Measurements from ENCODE around the gene CYBRD1.

CYBRD1 gene

DNA sequence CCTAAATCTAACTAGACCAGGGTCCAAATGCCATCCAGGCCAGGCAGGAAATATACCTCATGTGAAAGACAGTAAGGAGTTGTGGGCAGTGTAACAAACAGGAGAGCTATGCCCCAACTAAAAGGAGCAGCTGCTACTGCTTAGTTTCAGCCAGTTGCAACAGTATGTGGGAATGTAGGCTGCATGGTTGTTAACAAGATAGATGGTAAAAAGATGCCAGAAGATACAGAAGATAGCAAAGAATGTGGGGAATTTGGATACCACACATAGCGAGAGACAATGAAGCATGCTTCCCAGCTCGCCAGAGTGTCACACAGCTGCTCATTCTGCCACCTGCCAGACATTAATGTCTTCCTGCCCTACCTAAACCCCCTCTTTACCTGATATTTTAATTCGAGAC, 39.4 kb upstream of the CYBRD1 start:
- no peak for DNase-seq (ENCODE audit: low read depth)
- no peak overlapping the region for H3K4me3 ChIP-seq (ENCODE audit: low read depth, low read length)
- no peak for TF ChIP-seq CTCF (IDR thresholded peaks at IDR 0.05; ENCODE audit: control insufficient read depth, extremely low read depth, insufficient read depth)

- no peak overlapping the region for H3K4me3 ChIP-seq (ENCODE audit: low read depth, low read length)
- no peak for DNase-seq (ENCODE audit: low read depth)
These were observed 38.5 kb upstream of the CYBRD1 start for GRCh38 chr2:171483793-171484192.

GRCh38 chr2:171485116-171485515, 37.2 kb upstream of the CYBRD1 start:
- H3K4me3 ChIP-seq (ENCODE audit: low read depth, low read length) = no peak overlapping the region
- TF ChIP-seq CTCF (IDR thresholded peaks at IDR 0.05; ENCODE audit: control insufficient read depth, extremely low read depth, insufficient read depth) = no peak
- DNase-seq (ENCODE audit: low read depth) = no peak

More at GRCh38 chr2:171483793-171484192, 38.5 kb upstream of the CYBRD1 start:
- no peak for TF ChIP-seq CTCF (IDR thresholded peaks at IDR 0.05; ENCODE audit: control insufficient read depth, extremely low read depth, insufficient read depth)

GRCh38 chr2:171487201-171487600, 35.1 kb upstream of the CYBRD1 start:
- no peak overlapping the region for H3K4me3 ChIP-seq (ENCODE audit: low read depth, low read length)
- no peak for TF ChIP-seq CTCF (IDR thresholded peaks at IDR 0.05; ENCODE audit: control insufficient read depth, extremely low read depth, insufficient read depth)
- no peak for DNase-seq (ENCODE audit: low read depth)

DNA sequence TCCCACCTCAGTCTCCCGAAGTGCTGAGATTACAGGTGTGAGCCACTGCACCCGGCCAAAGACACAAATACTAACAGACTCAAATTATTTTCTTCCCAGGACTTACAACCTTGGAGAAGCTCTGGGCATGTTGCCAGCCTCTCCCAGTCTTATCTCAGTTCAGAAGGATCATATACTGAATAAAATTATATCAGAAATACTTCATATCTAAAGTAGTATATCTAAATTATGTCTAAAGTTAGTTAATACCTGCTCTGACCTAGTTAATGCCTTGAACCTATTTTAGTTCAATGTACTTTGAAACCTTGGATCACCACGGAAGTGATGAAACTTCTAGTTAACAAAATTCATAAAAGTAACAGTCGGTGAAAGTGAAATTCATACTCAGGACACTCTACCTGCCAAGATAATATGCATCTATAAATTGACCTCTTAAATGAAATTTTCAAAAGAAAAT, 34.4 kb upstream of the CYBRD1 start:
- no peak overlapping the region for H3K4me3 ChIP-seq (ENCODE audit: low read depth, low read length)
- no peak for TF ChIP-seq CTCF (IDR thresholded peaks at IDR 0.05; ENCODE audit: control insufficient read depth, extremely low read depth, insufficient read depth)
- DNase-seq (ENCODE audit: low read depth) = no peak

GRCh38 chr2:171490577-171490976, 31.7 kb upstream of the CYBRD1 start:
- no peak overlapping the region for H3K4me3 ChIP-seq (ENCODE audit: low read depth, low read length)
- TF ChIP-seq CTCF (IDR thresholded peaks at IDR 0.05; ENCODE audit: control insufficient read depth, extremely low read depth, insufficient read depth) = no peak
- DNase-seq (ENCODE audit: low read depth) = no peak

DNA sequence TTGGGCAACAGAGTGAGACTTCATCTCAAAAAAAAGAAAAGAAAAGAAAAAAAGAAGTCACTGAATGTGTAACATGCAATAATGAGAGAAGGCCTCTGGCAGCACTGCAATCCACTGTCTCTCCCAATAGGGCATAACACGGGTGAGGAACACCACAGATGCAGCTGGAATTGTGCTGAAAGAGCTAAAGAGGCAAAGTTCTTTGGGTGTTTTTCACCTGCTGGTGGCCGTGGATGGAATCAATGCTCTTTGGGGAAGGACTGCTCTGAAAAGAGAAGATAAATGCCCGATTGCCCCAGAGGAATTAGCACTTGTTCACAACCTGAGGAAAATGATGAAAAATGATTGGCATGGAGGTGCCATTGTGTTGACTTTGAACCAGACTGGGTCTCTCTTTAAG, 31.0 kb upstream of the CYBRD1 start:
- no peak for DNase-seq (ENCODE audit: low read depth)
- TF ChIP-seq CTCF (IDR thresholded peaks at IDR 0.05; ENCODE audit: control insufficient read depth, extremely low read depth, insufficient read depth) = no peak
- H3K4me3 ChIP-seq (ENCODE audit: low read depth, low read length) = no peak overlapping the region
